Right hindlimb (tissue), 1 donor: ENCODE results near the gene INHBB.

ENCODE experiments used
- DNase-seq: peaks from one replicate; pipeline ENCODE4 v3.0.0-alpha.2; 2018

Gene INHBB

GRCh38 chr2:120398051-120398995, 52.4 kb downstream of the INHBB start:
- peak; percentile 4 for DNase-seq

GRCh38 chr2:120398996-120399888, 53.3 kb downstream of the INHBB start:
- DNase-seq: peak; percentile 6

GRCh38 chr2:120399889-120400240, 53.9 kb downstream of the INHBB start:
- DNase-seq: peak; percentile 9

GRCh38 chr2:120400551-120400950, 54.6 kb downstream of the INHBB start:
- peak; percentile 9 for DNase-seq
